GM19025 (cell line): ENCODE measurements around the gene NOS1.

Experiments used
- ATAC-seq: cut with Tn5 transposase; IDR thresholded peaks from one replicate; pipeline ENCODE4 v1.9.1; 2021; ENCODE audit warnings: mild to moderate bottlenecking, low read depth, moderate library complexity; ENCODE audit not compliant: unreplicated experiment

The NOS1 gene

DNA sequence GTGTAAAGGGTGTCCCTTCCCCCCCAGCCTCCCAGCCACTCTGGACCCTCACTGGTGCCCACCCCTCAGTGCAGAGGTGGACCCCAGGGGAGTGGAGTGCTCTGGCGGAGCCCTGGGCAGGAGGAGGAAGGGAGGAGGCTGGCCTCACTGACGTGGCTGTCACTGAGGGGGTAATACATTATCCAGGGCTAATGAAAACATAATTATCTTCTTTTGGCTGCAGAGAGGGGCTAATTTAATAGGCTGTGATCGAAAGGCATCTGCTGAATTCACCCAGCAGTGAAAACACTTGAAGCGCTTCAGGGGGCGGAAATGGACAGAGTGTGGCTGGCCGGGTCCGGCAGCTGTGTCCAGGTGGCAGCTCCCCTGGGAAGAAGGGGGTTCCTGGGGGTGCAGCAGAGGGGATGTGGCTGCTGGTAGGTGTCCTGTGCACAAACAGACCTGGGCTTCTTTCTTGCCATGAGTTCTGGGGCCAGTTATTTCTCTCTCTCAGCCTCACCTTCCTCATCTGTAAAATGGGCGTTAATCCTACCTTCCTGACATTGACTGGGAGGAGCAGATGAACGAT is 3.7 kb upstream of the NOS1 start:
- no peak for ATAC-seq

DNA sequence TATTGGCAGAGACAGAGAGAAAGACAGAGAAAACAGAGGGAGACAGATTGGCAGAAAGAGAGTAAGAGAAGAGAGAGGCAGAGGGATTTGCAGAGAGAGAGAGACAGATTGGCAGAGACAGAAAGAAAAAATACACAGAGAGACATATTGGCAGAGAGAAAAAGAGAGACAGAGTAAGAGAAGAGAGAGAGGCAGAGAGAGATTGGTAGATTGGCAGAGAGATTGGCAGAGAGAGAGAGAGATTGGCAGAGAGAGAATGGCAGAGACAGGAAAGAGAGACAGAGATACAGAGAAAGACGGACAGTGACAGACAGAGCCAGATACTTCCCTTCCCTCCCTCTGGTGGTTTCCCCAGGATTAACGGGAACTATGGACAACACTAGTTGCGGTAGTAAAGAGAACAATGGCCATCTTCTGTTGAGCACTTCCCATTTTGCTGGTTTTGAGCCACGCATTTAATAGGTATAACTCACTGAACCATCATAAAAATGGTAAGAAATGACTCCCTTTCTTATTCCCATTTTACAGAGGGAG is 2.6 kb upstream of the NOS1 start:
- ATAC-seq = no peak

DNA sequence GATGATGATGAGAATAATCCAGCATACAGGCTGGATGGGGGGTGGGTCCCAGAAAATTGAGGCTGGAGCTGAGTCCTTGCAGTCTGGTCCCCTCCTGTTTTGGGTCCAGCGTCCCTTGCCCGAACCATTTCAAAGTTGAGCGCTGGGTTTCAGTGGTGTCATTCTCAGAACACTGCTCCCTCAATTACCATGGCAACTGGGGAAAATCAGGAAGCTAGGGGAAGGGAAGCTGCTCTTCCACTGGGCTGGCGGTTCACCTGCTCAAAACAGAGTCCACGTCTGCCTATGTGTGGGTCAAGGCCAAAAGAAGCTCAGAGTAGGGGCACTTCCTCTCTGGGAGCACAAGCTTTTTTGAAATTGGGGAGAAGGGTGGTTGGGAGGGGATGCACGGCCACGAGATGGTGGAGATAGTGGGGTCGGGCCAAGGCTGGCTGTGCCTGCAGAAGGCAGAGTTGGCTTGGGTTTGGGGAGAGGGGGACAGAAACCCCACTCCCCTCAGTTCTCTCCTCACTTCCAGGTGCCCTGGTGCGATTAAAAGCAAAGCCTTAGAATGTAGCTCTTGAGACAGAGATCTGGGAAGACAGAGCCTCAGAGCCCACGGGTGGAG is 1.7 kb upstream of the NOS1 start:
- no peak for ATAC-seq

DNA sequence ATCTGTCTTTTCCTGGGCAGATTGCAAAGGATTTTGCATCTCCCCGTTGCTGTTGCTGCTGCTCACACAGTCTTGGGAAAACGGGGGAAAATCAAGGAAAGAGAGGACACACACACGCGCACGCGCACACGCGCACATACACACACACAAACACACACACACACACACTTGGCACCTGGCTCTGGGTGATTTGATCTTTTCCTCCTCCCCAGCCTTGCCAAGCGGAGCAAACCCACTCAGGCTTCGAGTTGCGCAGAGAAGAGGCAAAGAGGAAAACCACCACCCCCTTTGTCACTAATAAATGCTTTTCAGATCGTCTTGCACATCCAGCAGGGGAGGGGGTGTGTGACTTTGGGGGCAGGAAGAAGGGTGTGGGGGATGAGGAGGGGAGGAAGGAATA is 965 bp upstream of the NOS1 start:
- ATAC-seq = no peak

DNA sequence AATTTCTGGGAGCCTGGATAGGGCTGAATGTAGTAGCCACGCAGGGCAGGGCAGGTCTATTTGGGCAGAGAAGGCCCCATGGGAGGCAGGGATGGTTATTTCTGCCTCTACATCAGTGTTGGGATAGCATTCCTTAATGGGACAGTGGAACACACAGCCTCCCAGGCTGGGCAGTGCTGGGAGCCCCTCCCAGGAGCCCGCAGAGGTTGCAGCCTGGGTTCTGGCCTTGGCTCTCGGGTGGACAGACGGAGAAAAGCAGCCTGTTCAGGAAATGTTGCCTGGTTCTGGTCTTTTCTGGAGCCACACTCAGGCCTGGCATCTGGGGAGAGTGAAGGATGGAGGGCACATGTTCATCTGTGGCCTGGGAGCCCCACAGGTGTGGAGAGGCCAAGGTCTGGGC is 479 bp upstream of the NOS1 start:
- no peak for ATAC-seq

DNA sequence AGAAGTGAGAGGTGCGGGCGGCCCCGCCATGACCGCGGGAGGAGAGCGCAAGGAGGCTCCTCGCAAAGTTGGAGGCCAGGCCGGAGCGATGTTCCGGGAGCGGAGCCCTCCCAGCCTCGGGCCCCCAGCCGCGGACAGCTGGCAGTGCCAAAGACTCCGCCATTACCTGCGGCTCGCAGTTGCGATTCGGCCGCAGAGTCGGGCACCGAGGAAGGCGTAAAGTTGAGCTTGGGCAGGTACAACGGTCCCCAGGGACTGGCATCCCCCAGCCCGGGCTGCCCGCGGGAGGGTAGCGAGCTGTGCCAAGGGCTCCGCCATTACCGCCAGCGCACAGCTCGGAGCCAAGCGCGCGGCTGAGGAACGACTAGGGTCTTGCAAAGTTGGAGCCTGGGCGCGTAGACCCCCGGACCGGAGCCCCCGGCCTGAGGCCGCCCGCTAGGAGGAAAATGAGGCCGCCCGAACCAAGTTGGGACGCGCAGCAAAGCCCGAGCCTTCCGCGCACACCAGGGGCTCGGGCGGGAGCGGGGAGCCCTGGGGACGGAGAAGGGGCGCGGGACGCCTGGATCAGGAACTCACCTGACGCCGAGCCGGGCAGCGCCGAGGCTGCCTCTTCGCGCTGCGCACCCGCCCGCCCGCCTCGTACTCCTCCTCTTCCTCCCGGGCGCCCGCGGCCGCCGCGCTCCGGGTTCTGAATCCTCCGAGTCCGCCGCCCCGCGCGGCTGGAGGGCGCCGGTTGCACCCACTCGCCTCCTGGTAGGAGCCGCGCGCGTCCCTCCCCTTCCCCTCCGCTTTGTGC is 677 bp downstream of the NOS1 start:
- no peak for ATAC-seq

DNA sequence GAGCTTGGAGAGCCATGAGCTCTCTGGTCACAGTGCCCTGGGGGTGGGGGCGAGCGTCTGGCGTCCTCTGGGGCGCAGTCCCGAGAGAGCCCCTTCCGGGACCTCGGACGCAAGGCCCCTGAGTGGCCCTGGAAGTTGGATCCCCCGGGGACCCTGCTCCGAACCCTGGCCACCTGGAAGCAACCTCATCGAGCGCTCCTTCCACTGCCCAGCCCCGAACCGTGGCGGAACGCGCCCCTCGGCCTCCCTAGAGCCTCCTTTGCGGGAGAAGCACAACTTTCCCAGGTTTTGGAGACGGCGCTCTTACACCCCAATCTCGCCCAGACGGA is 1.2 kb downstream of the NOS1 start:
- ATAC-seq = no peak

DNA sequence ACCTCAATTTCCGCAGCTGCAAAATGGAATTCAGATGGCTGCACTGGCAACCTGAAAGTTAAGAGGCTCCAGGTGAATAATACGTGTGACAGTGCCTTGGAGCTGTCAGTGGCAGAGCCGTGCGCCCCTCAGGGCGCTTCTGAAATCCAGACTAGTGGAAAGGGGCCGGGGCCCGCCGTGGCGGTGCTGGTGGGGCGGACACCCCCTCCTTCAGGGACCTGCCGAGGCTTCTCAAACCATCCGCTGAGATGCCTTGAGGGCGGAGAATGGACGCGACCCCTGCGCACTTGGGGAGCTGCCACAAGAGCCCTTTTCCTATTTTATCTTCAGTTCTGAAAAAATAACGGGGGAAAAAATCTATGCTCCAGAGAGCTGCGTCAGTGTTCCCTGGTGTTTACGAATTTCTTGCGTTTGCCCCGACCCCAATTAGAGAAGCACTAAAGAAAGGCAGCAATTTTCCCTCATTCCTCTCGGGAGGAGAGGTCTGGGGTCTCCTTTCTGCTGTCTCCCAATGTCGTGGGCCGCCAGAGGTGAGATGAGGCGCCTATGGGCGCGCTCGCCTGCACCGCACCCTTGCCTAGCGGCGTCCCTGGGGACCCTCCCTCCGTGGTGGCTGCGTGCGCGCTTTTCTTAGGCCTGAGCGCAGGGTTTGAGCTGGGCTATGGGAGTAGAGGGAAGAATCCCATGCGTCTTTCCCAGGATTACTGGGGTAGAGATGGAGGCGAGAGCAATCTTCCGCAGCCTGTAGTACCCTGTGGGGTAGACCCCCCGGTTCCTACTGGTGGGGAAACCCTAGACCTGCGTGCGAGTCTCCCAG is 2.2 kb downstream of the NOS1 start:
- ATAC-seq = no peak

DNA sequence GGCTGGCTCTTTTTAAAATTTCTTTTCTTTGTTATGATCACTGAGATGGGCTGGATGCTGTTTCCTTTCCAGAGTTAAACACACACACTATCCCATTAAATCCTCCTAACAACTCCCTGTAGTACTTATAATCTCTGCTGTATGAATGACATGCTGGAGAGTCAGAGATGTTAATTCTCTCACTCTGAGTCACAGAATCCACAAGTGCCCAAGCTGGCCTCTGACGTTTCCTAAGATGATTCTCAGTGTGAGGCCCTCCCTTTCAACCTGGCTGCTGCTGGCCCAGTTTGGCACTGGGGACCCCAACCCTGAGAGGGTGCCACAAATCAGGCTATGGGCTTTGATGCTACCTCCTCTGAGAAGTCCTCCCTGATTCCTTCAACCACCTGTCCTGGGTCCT is 5.4 kb downstream of the NOS1 start:
- no peak for ATAC-seq

DNA sequence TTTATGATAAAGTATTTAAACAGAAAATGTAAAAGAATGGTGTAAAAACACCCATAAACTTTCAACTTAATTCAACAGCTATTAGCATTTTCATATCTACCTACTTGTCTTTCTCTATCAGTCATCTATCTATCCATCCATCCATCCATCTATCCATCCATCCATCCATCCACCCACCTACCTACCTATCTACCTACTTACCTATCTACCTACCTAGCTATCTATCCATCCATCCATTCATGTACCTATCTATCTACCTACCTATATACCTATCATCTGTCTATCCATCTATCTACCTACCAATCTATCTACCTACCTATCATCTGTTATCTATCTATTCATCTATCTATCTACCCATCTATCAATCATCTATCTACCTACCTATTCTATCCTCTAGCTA is 8.5 kb downstream of the NOS1 start:
- ATAC-seq = no peak

DNA sequence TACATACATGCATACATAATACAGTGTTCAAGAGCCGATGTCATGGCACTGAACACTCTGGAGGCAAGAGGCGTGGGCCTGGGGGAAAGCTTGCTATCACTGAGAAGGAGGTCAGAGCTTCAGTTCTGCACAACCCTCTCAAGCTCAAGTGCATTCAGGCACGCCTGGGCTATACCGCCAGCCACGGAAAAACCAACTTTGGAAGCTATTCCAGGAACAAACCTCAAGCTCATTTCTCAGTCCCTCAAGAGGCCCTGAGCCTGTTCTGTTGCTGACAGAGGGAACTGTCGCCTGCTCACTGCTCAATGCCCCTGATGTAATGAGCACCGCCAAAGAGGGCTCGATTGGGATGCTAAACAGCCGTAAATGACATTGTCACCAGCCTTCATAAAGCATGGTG is 9.2 kb downstream of the NOS1 start:
- no peak for ATAC-seq

DNA sequence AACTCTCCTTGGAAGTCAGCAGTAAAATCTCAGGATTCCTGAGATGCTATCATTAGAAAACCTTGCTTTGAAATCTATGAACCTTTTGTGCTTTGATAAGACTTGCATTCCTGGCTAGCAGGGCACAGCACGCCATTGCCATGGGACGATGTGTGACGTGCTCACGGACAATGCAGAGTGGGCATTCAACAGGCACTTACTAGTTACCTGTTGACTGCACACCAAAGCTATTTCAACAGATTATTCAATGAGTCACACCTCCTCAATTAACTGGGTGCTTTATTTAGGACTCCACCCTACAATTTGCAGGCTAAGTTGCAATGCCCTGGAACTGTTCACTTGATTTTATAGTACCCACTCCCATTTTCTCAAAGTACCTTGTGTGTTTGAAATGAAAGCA is 11.3 kb downstream of the NOS1 start:
- no peak for ATAC-seq

DNA sequence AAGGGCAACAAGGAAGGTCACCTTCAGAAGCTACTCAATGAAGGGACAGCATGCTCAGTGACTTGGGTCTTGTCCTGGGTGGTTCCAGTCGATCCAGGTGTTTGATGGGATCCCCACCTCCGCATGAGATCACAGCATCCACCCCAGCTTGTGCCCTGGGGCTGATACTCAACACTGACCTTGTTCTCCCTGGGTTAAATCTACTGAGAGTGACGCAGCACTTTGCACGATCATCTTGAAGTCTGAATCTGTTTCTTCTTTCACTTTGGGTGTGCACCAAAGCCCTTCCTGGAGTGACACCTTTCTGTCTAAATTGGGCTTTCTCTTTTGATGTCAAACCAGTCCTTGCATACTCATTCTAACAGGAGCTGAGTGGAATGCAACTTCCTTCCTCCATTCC is 13.8 kb downstream of the NOS1 start:
- ATAC-seq = no peak

DNA sequence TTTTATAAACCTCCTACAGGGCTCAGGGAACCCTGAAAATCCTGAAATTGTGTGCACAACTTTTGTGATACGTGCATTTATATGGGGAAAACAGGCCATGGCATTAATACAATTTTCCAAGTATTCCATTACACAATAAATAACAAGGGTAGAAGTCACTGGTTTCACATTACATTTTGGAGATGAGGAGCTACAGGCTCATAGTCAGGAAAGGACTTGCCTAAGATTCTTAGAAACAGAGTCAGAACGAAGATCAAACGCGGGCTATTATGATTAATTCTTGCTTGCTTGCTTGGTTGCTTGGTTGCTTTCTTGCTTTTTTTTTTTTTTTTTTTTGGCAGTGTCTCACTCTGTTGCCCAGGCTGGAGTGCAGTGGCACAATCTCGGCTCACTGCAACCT is 16.7 kb downstream of the NOS1 start:
- ATAC-seq = no peak

DNA sequence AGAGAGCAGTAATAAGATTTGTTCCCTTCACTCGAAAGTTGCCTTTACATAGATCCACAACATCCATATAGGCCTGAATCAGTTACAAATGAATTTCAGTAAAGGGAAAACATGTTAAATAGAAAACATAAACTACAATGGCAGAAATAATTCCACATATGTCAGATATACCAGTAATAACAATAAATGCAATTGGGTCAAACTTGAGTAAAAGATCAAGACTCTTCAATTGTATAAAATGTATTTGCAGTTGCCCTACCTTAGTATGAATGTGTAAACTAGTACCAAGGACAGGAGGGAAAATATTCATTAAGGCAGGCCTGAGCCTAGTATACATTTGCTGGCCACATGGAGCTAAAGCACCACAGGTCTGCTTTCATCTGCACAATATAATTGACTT is 17.6 kb downstream of the NOS1 start:
- no peak for ATAC-seq

DNA sequence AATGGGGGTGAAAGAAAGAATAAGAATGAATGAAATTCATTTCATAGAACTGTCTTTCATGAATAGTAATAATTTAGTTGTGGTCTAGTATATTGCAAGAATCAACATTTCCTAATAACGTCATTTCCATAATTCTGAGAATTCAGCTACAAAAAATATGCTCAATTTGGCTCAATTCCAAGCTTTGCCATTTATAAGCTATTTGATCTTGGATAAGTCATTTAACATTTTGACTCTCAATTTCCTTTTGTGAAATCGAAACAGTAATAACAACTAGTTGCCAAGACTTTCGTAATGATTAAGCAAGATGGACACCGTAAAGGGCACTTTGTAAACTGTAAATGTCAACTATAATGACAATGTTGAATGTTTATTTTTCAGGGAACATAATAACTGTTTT is 18.1 kb downstream of the NOS1 start:
- no peak for ATAC-seq

DNA sequence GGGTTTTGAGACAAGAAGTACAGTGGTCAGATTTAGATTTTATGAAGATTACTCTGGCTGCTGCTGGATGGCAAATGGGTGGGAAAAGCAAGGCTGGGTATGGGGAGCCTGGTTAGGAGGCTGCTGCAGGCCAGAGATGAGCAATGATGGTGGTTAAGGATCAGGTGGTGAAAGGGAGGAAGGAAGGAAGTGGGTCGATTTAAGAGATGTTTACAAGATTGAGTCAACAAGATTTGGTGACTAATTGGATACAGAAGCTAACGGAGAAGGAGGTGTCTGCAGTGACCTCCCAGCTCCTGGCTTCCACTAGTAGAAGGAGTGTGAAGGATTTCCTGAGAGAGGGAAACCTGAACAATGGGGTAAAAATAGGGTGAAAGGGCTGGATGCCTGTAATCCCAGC is 18.7 kb downstream of the NOS1 start:
- ATAC-seq = no peak

DNA sequence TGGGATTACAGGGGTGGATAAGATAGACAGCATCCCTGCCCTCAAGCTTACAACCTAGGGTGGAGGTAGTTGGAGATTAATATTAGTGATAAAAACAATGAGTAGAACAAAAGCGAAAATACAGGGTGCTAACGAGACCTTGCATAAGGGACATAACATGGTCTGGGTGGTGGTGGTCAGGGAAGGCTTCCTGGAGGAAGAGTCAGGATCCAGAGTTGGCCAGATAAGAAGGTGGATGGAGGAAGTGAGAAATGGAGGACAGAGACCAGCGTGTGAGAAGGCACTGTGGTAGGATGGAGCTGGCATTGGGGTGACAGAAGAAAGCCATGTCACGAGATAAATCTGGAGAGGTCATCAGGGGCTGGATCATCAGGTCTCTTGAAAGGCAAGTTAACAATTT is 19.2 kb downstream of the NOS1 start:
- ATAC-seq = no peak

DNA sequence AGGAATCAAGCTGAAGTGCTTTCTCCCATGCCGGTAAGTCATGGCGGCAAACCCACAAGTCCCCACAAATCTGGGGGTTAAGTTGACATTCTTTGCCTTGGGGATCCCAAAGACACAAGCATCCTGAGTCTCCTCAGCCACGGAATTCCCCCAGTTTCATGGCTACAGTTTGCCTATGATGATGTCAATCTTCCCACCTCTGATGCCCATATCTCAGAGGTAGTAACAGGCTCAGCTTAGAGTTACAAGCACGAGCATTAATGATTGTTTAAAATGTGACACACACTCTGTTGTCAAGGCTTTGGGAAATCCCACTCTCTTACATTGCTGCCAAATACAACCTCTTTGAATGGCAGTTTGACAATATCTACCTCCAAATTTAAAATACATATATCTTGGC is 22.3 kb downstream of the NOS1 start:
- no peak for ATAC-seq

DNA sequence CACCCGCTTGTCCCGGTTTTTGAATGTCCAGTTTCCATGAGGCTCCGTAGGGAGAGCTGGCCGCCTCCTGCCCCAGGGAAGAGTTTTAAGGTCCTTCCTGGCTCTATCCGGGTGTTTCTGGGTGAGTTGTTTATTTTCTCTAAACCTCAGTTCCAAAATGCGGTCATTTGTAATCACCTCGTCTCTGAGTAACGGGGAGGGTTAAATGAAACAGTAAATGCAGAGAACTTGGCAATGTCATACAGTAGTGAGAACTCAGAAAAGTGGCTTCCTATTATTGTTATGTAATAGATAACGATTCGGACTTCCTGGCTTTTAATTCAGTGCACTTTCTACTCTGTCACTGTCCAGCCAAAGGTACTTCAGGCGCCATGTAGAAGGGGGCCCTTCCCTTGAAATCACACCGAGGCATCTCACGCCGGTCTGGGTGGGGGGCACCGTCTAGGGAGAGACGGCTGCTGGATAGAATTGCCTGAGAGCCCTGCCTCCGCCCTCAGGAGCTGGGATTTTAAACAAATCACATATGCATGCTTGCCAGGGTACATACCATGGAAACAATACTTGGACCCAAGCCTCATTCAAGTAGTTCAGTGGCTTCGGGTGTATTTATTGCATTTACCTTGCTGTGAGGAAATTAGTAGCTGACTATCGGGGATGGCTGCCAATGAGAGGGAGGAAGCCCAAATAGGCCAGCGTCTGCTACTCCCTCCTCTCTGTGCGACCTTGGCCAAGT is 26.4 kb downstream of the NOS1 start:
- ATAC-seq = no peak

DNA sequence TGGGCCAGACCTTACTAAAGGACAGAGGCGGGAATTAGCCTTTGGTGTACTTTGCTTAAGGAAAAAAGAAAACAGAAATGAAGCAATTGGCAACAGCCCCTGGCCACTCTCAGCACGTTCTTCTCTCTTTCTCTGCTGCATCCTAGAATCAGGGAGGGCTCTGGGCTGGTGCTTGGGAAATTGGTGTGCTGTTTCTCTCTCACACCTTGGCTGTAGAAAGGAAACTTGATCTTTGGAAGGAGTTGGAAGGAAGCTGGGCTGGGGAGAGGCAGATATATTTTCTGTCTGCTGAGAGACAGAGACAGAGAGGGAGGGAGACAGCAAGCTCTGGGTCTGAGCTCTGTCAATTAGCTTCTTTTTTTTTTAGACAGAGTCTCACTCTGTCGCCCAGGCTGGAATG is 27.4 kb downstream of the NOS1 start:
- no peak for ATAC-seq
